ENCODE data around the gene STON2. TPM values are rescaled to one million over a fixed set of nuclear protein-coding genes. Genes with fewer than 3 reads are reported as not detected.
A peak's percentile ranks its signal among the peaks of the same experiment; 100 is the strongest.

The STON2 gene
- total and polyA plus RNA-seq, 2 of the 8 experiments (the other 6 are each of a cell fraction or from before 2014, with no cell fraction given), result 8.9 to 50.0 TPM

DNA sequence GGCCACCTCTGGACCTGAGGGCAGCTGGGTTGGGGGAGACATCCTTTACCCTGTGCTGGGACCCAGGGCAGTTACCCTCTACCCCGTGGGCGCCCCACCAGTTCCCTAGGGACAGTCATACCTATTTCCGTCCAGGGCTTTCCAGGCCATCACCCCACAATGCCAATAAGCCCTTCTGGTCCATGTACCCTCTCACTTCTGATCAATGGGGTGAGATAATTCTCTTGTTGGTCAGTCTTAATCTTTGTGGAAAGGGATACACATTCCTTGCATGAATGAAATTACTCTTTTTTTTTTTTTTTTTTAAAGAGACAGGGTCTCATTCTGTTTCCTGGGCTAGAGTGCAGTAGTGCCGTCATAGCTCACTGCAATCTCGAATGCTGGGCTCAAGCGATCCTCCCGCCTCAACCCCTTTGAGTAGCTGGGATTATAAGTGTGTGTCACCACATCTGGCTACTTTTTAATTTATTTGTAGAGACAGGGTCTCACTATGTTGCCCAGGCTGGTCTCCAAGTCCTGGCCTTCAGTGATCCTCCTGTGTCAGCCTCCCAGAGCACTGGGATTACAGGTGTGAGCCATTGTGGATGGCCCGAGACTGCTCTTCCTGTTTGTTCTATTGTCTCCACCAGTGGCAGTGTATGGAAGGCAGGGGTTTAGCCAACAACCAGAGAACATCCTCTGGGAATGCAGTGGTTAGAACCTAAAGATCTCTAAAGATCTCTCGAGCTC is 46.3 kb upstream of the STON2 start:
- no peak overlapping the region for H2AK5ac ChIP-seq (ENCODE audit: low read depth, low read length)
- H2BK15ac ChIP-seq (ENCODE audit: low read length), result no peak overlapping the region
- H3K4me3 ChIP-seq (ENCODE audit: extremely low read depth in 1 of 4, insufficient read depth in 2 of 4, low read depth in 3 of 4, low read length in 4 of 4), result no peak overlapping the region
- no peaks in the 10 kb centered on the region for H3K79me2 ChIP-seq (ENCODE audit: control insufficient read depth in 1 of 2, insufficient read depth in 2 of 2, low read length in 2 of 2)
- no peaks in the 10 kb centered on the region for H3K79me1 ChIP-seq (ENCODE audit: low read depth, low read length)
- 91% methylated on average over 9 of the region's 9 CpGs; no CpG with 5 or more reads in 1 of the 2 experiments for WGBS, 2 experiments (ENCODE audit: extremely low coverage in 1 of 2, insufficient coverage in 1 of 2, insufficient read length in 1 of 2, insufficient replicate concordance in 2 of 2, low coverage in 1 of 2, low lambda C conversion rate in 2 of 2, missing lambda C conversion rate in 1 of 2)
- TF ChIP-seq BACH1 (IDR thresholded peaks at IDR 0.05; ENCODE audit: low read length) (no peak), SIRT6 (IDR thresholded peaks at IDR 0.05; ENCODE audit: low read length) (no peak)
- TF ChIP-seq, protein P1, sequence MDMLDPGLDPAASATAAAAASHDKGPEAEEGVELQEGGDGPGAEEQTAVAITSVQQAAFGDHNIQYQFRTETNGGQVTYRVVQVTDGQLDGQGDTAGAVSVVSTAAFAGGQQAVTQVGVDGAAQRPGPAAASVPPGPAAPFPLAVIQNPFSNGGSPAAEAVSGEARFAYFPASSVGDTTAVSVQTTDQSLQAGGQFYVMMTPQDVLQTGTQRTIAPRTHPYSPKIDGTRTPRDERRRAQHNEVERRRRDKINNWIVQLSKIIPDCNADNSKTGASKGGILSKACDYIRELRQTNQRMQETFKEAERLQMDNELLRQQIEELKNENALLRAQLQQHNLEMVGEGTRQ (IDR thresholded peaks at IDR 0.05; ENCODE audit: low read length), result no peak
- DNase-seq (ENCODE audit: low read depth in 1 of 2, low spot score in 2 of 2) (no peak), FAIRE-seq (no peak)
- H4K8ac ChIP-seq (ENCODE audit: extremely low read depth, insufficient read depth, low read length), result no peak overlapping the region
- no peak overlapping the region for H3K23ac ChIP-seq (ENCODE audit: insufficient read length)
- H3K14ac ChIP-seq (ENCODE audit: insufficient read length), result no peak overlapping the region
- no peaks in the 10 kb centered on the region for H3K36me3 ChIP-seq (ENCODE audit: control insufficient read depth in 2 of 4, insufficient read depth in 4 of 4, low read length in 3 of 4)
- H2BK5ac ChIP-seq (ENCODE audit: low read depth, low read length), result 0 out of 2 replicates have a peak overlapping the region, but pooled peaks have one; percentile 5
- no peak overlapping the region for H4K91ac ChIP-seq (replicated peaks; ENCODE audit: insufficient read length, low read length)
- 0 out of 4 replicates have a peak, but pooled peaks cover 0 to 2% of the 10 kb centered on the region in 2 experiments for H3K9me3 ChIP-seq (ENCODE audit: insufficient read depth in 2 of 2, low read depth in 1 of 2, low read length in 1 of 2)
- no peaks in the 10 kb centered on the region; a peak in 3 of 7 replicates for H3K27me3 ChIP-seq (replicated peaks in 1 of 4; ENCODE audit: control insufficient read depth in 3 of 4, extremely low read depth in 1 of 4, insufficient read depth in 3 of 4, low read length in 3 of 4)
- no peak overlapping the region for H2BK20ac ChIP-seq (ENCODE audit: low read length)
- H3K18ac ChIP-seq (ENCODE audit: extremely low read depth, low read length), result no peak overlapping the region
- ChIA-PET CTCF (ENCODE audit: partially characterized antibody) (interaction anchor here (1.0 to 9.5 kb wide), 6 partner anchors 8 to 276 kb away, joined by 3 to 64 read pairs (median 4); no protein-coding TSS in a partner anchor), POLR2A (ENCODE audit: partially characterized antibody) (interaction anchor here (1.1 to 2.2 kb wide), 3 partner anchors 10 to 226 kb away, joined by 3 to 6 read pairs (median 4); partner anchors contain the start of gene GTF2A1)
- H3K4ac ChIP-seq (replicated peaks; ENCODE audit: insufficient read length, low read depth, low read length), result no peak overlapping the region
- H3K56ac ChIP-seq (replicated peaks; ENCODE audit: insufficient read length, low read depth, low read length), result no peak overlapping the region
- H3K4me2 ChIP-seq (ENCODE audit: insufficient read depth in 1 of 2, low read depth in 2 of 2, low read length in 2 of 2), result no peak overlapping the region
- H4K20me1 ChIP-seq (replicated peaks in 1 of 2; ENCODE audit: control insufficient read depth in 1 of 2, insufficient read depth in 2 of 2, low read length in 2 of 2), result no peaks in the 10 kb centered on the region
- H4K5ac ChIP-seq (ENCODE audit: insufficient read length, low read depth, low read length), result no peak overlapping the region
- no peak overlapping the region for H3K9ac ChIP-seq (replicated peaks in 1 of 4; ENCODE audit: extremely low read depth in 1 of 4, low read depth in 3 of 4, low read length in 3 of 4)
- H3K4me1 ChIP-seq (replicated peaks in 1 of 4; ENCODE audit: control insufficient read depth in 3 of 4, insufficient read depth in 4 of 4, low read length in 3 of 4), result peaks cover 0 to 10% (median 6%) of the 10 kb centered on the region in 4 experiments; a peak in 4 of 7 replicates
- no peak overlapping the region for H2AFZ ChIP-seq (ENCODE audit: low read length)
- no peak overlapping the region for H2BK12ac ChIP-seq (ENCODE audit: low read depth, low read length)
- H3K27ac ChIP-seq (ENCODE audit: low read depth, low read length), result no peak overlapping the region
- no peaks in the 10 kb centered on the region; the same call in 1 of the 2 replicates for H3K23me2 ChIP-seq (ENCODE audit: low read depth, low read length)
- no peak overlapping the region for H2BK120ac ChIP-seq (replicated peaks; ENCODE audit: low read depth, low read length)

Data from H1 (cell line).